GM10248 (cell line): Measurements from ENCODE around the gene ARL8B.

ENCODE experiments used
- CTCF ChIA-PET: fragments of 300-600 bp; sonication (Branson Sonifier 250); formaldehyde crosslinking; extraction: SDS; loops from one replicate; lab custom pipeline; 2021; ENCODE audit warnings: antibody characterized with exemption; lab: Yijun Ruan, JAX
- POLR2A ChIA-PET: fragments of 350-650 bp; sonication (Branson Sonifier 250); formaldehyde crosslinking; extraction: SDS; loops from one replicate; lab custom pipeline; 2020; ENCODE audit warnings: antibody characterized with exemption; lab: Yijun Ruan, JAX
- DNase-seq: peaks from one replicate; pipeline ENCODE4 v3.0.0; 2012; ENCODE audit errors: extremely low spot score
- TF ChIP-seq, protein P1 (sequence below): IDR thresholded peaks from 2 replicates; pipeline ENCODE4 v1.5.1; 2012; ENCODE audit warnings: mild to moderate bottlenecking, low read depth; ENCODE audit errors: extremely low read depth, missing control alignments, control extremely low read depth

Gene ARL8B

DNA sequence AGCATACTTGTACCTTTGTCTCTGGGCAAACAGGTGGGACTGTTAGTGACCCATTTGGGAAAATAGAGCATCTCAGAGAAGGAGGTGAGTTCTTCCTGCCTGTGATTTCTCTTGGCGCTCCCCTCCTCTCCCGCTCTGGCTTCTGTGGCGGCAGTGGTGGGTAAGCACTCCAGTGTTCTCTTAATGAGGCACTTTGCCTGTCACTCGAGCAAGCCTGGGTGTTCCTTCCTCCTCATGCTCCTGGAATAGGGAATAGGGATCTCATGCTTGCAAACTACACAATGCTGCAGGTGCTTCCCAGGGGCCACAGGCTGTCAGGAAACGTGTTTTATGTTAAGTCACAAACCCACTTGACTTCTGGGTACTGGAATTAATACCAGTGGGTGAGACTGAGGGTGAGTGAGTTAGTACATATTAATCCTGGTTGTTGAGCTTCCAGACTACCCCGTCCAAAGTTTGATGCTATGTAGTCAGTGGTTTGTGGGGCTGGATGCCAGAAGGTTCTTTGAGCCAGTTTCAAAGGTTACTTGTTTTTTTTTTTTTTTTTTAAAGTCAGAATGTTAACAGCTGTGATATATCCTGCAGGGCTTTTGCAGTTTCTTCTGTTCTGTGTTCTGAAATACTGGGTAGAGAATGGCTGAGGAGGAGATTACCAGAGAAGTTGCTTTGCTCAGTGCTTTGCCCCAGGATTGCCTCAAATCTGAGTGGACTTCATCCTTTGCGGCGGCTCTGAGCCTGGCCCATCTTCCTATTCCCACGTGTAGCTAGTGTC lies 95.9 kb downstream of the ARL8B start:
- no peak for DNase-seq
- ChIA-PET POLR2A (interaction anchor here (0.6 to 0.7 kb wide), 3 partner anchors 64 to 1030 kb away, joined by 3 read pairs; no protein-coding TSS in a partner anchor), CTCF (interaction anchor here (1.1 to 1.3 kb wide), 2 partner anchors 9 to 95 kb away, joined by 3 to 4 read pairs; no protein-coding TSS in a partner anchor)
- TF ChIP-seq, protein P1, sequence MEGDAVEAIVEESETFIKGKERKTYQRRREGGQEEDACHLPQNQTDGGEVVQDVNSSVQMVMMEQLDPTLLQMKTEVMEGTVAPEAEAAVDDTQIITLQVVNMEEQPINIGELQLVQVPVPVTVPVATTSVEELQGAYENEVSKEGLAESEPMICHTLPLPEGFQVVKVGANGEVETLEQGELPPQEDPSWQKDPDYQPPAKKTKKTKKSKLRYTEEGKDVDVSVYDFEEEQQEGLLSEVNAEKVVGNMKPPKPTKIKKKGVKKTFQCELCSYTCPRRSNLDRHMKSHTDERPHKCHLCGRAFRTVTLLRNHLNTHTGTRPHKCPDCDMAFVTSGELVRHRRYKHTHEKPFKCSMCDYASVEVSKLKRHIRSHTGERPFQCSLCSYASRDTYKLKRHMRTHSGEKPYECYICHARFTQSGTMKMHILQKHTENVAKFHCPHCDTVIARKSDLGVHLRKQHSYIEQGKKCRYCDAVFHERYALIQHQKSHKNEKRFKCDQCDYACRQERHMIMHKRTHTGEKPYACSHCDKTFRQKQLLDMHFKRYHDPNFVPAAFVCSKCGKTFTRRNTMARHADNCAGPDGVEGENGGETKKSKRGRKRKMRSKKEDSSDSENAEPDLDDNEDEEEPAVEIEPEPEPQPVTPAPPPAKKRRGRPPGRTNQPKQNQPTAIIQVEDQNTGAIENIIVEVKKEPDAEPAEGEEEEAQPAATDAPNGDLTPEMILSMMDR = no peak

DNA sequence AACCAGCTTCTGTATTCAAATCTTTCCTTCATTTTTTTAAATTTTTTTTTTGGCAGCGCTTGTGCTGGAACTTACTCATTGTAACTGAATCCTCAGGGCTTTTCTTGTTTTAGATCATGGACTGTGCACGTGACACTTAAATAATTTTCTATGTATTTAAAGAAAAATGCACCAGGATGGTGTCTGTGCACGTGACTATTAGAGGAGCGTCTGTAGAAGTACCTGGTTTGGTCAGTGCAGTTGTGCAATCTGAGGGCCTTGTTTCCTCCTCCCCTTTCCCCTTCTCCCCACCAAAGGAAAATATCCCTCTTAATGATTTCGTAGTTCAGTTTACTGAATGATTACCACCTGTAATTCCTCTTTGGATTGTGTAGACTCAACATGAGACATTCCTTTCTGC lies 96.7 kb downstream of the ARL8B start:
- POLR2A ChIA-PET = interaction anchor here (0.7 kb wide), 1 partner anchor 65 kb away, joined by 3 read pairs; no protein-coding TSS in a partner anchor
- TF ChIP-seq, protein P1 = no peak
- CTCF ChIA-PET = interaction anchor here (1.1 kb wide), 1 partner anchor 8 kb away, joined by 4 read pairs; no protein-coding TSS in a partner anchor
- no peak for DNase-seq

DNA sequence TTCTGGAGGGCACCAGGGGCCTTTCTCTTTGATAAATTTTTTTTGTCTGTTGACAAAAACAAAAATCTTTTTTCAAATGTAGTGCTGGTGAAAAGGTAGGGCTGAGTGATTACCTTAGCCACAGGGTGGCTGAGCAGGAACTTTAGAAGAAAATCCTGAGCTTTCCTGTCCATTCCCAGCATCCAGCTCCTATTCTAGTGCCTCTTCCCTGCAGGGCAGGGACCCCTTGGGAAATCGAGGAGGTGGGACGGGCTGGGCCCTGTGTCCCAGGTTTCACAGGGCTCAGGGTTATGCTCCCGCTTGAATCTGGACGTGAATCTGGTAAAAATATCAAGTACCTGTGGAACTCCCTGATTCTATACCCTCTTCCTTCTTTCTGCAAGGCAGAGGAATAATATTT lies 97.1 kb downstream of the ARL8B start:
- TF ChIP-seq, protein P1 = no peak
- no peak for DNase-seq
- CTCF ChIA-PET = no interaction called here
- POLR2A ChIA-PET = no interaction called here

DNA sequence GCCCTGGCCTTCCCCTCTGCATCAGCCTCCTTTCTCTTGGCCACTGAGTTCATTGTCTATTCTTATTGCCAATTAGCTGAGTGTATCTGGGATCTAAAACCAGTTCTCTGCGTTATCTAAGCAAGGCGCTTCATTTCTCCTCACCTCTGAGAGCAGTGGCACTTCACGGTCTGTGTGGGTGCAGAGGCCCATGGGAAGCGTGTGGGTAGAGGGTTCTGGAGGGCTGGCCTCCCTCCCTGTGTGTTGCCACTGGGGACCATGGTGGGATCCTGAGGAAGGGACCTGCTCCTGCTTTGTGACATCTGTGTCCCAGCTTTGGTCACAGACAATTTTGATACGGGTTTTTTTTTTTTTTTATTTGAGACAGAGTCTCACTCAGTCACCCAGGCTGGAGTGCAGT lies 98.1 kb downstream of the ARL8B start:
- CTCF ChIA-PET = interaction anchor here (0.8 to 1.2 kb wide), 2 partner anchors 14 to 84 kb away, joined by 3 to 5 read pairs; no protein-coding TSS in a partner anchor

DNA sequence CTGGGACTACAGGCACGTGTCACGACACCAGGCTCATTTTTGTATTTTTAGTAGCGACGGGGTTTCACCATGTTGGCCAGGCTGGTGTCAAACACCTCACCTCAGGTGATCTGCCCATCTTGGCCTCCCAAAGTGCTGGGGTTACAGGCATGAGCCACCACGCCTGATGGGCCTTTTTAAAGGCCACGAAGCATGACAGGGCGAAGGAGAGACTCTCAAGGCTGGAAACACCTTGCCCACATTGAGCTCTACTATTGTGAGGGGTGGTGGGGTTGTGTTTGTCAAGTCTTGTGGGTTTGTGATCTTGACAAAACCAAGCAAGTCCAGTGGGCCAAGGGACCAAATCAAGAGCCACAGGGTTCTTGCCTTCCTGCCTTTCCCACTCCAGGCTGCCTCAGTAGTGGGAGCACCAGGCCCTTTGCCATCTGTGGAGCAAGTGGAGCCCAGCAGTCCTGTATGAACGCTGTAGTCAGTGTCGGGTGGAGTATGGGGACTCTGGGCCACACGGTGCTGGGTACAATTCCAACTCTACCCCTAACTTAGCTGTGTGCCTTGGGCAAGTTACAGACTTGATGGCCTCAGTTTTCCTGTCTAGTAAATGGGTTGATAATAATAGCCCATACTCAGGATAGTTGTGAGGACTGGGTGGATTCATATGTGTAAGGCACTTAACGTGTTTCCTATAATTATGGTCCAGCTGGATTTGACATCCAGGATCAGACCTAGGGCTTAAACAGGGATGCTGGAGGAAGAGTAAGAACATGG lies 98.8 kb downstream of the ARL8B start:
- POLR2A ChIA-PET = no interaction called here
- DNase-seq = no peak
- TF ChIP-seq, protein P1 = no peak
- CTCF ChIA-PET = interaction anchor here (0.8 to 2.9 kb wide), 3 partner anchors 13 to 84 kb away, joined by 3 to 14 read pairs (median 5); no protein-coding TSS in a partner anchor

More for the DNA sequence above, 98.1 kb downstream of the ARL8B start:
- TF ChIP-seq, protein P1 = no peak
- POLR2A ChIA-PET = interaction anchor here (0.6 kb wide), 1 partner anchor 37 kb away, joined by 3 read pairs; no protein-coding TSS in a partner anchor
- DNase-seq = no peak

DNA sequence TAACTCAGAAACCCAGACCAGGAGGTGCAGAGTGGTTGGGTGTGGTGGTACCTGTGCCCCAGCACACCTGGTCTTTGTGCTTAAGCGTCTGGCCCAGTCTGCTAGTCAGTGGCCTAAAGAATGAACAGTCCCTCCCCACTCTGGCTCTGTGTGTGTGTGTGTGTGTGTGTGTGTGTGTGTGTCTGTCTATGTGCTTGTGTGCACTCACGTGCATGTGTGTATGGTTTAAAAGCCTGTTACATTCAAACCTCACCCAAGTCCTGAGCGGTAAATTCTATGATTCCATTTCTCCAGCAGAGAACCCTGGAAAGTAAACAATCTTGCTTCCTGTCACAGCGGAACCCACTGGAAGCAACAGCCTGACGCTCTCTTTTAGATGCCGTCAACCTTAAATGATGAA lies 99.6 kb downstream of the ARL8B start:
- DNase-seq = no peak
- TF ChIP-seq, protein P1 = no peak
- POLR2A ChIA-PET = no interaction called here
- CTCF ChIA-PET = interaction anchor here (1.3 to 2.9 kb wide), 2 partner anchors 12 to 92 kb away, joined by 3 to 14 read pairs; no protein-coding TSS in a partner anchor
